GM12892 (cell line): ENCODE results near the gene LAMTOR4.

Experiments
- POLR2A ChIP-seq: IDR thresholded peaks from 2 replicates; pipeline ENCODE4 v1.6.1; 2011; ENCODE audit warnings: low read depth, low read length, control low read depth
- POLR2AphosphoS5 ChIP-seq: IDR thresholded peaks from 2 replicates; pipeline ENCODE4 v1.6.1; 2011; ENCODE audit warnings: low read depth, low read length, control low read depth
- TAF1 ChIP-seq: IDR thresholded peaks from 2 replicates; pipeline ENCODE4 v1.6.1; 2011; ENCODE audit warnings: low read depth, mild to moderate bottlenecking, control low read depth, low read length, borderline replicate concordance

DNA sequence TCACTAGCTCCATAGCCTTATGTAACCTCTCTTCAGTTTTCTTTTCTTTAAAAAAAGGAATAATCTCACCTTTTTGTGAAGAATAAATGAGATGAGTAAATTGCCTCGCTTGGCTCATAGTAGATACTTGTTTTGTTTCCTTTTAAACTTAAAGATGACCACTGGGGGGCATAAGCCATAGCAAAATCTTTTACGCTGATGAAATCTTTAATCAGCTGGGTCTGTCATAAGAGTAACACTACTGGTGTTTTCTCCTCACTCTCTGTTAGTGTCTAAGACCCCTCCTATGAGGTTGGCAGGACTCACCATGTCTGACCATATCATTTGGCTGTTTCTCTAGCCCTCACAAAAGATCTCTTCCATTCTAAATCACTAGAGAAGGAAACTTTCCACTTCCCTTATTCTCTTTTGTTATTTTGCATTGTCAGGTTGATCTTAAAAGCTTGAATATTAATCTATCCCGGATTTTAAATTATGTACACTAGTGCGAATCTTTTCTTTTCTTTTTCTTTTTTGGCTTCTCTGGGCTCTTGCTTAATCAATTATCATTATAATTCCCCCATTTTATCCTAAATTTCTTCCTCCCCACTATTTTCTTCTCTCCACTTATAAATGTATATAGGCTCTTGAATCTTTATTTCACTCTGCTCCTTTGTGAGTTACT lies 41.5 kb downstream of the LAMTOR4 start:
- TF ChIP-seq POLR2AphosphoS5 (no peak), POLR2A (no peak), TAF1 (no peak)
